HepG2 (cell line): ENCODE results near the gene DHH. TPM values are rescaled to one million over a fixed set of nuclear protein-coding genes. Genes with fewer than 3 reads are reported as not detected.
"Not testable (repeated sequence)": the region's sequence is repeated elsewhere in the genome, so short reads cannot be mapped to it uniquely, and the experiment has no call there.

ENCODE experiments used
- ATAC-seq: fragments of 200-7000 bp; cut with Tn5 transposase; 3 replicates; pipeline ENCODE4 v1.9.1; 2020; ENCODE audit warnings: mild to moderate bottlenecking, moderate library complexity
- BruUV-seq: library from RNA; stranded (reverse); fragments of 400-500 nt; replicated peaks from 2 replicates; lab custom pipeline; 2021; lab: Mats Ljungman, UMichigan
- CTCF ChIA-PET: fragments of 300-600 bp; formaldehyde crosslinking; extraction: SDS; loops from one replicate; lab custom pipeline; 2021; ENCODE audit warnings: low total read pairs, inconsistent platforms, low intra/inter-chr PET ratio; lab: Yijun Ruan, JAX
- POLR2A ChIA-PET: fragments of 350-600 bp; sonication (Branson Sonifier 250); formaldehyde crosslinking; loops from one replicate; lab custom pipeline; 2020; ENCODE audit warnings: antibody characterized with exemption, inconsistent platforms; lab: Yijun Ruan, JAX
- DNase-seq: peaks from one replicate; pipeline ENCODE4 v3.0.0-alpha.2; 2015; ENCODE audit warnings: low spot score
- FAIRE-seq: peaks from 3 replicates; lab custom pipeline; 2011; peaks lifted over from hg19 to GRCh38; lab: Jason Lieb, UNC
- H2AFZ ChIP-seq: one replicate; pipeline ENCODE4 v1.6.1; 2011; ENCODE audit warnings: low read length, inconsistent platforms
- H3K27ac ChIP-seq: fragments of 300-600 bp; 3 replicates; pipeline ENCODE4 v1.8.0; 2011; ENCODE audit warnings: mixed run types, mild to moderate bottlenecking, mixed read lengths, low read length, inconsistent platforms; ENCODE audit not compliant: insufficient read depth; ENCODE audit errors: extremely low read length
- H3K27me3 ChIP-seq, 2 experiments: fragments of 200-600 bp in 1 of 2; 2 replicates in 1 of 2; 3 replicates in 1 of 2; pipeline versions ENCODE4 v1.6.0 to v1.8.0; 2011; ENCODE audit warnings: low read length in 2 of 2, mild to moderate bottlenecking in 2 of 2, moderate library complexity in 2 of 2, inconsistent platforms in 1 of 2; ENCODE audit not compliant: insufficient read depth in 2 of 2, control insufficient read depth in 1 of 2
- H3K36me3 ChIP-seq, 2 experiments: fragments of 200-600 bp in 1 of 2; replicated peaks in 1 of 2; 2 replicates in 1 of 2; 3 replicates in 1 of 2; pipeline versions ENCODE4 v1.5.1 to v1.8.0; 2011; ENCODE audit warnings: low read length in 2 of 2, inconsistent platforms in 1 of 2; ENCODE audit not compliant: insufficient read depth in 2 of 2, control insufficient read depth in 1 of 2
- H3K4me1 ChIP-seq: 2 replicates; pipeline ENCODE4 v1.5.1; 2012; ENCODE audit warnings: low read length, inconsistent platforms; ENCODE audit not compliant: insufficient read depth
- H3K4me2 ChIP-seq: 2 replicates; pipeline ENCODE4 v1.6.0; 2011; ENCODE audit warnings: low read depth, low read length, inconsistent platforms
- H3K4me3 ChIP-seq, 3 experiments: fragments of 200-600 bp in 1 of 3; sonication (generic), shearing (Covaris generic) in 1 of 3; replicated peaks in 1 of 3; 2 replicates each; pipeline ENCODE4 v1.5.1; 2011 to 2016; ENCODE audit warnings: low read length in 3 of 3, inconsistent platforms in 2 of 3, low read depth in 2 of 3, mild to moderate bottlenecking in 2 of 3, control low read depth in 1 of 3, mixed read lengths in 1 of 3; ENCODE audit not compliant: insufficient read depth in 1 of 3
- H3K79me2 ChIP-seq: one replicate; pipeline ENCODE4 v1.6.1; 2011; ENCODE audit warnings: low read length, inconsistent platforms; ENCODE audit not compliant: insufficient read depth
- H3K9ac ChIP-seq: 2 replicates; pipeline ENCODE4 v1.6.0; 2011; ENCODE audit warnings: mild to moderate bottlenecking, low read depth, low read length, inconsistent platforms; ENCODE audit not compliant: insufficient read depth
- H3K9me3 ChIP-seq: 2 replicates; pipeline ENCODE4 v1.5.1; 2012; ENCODE audit warnings: mild to moderate bottlenecking, low read length
- H4K20me1 ChIP-seq: 2 replicates; pipeline ENCODE4 v1.6.0; 2011; ENCODE audit warnings: inconsistent platforms, mild to moderate bottlenecking, low read length, moderate library complexity; ENCODE audit not compliant: insufficient read depth
- WGBS: methylation state at CpG from one replicate; pipeline ENCODE4 v1.1.6; 2017; ENCODE audit warnings: low lambda C conversion rate; 5-methylcytosine and 5-hydroxymethylcytosine counted together
- in situ Hi-C: cut with HindIII; loops from 2 replicates; pipeline ENCODE4 v1.10.0; 2017; ENCODE audit warnings: low pct_unique_long_range_greater_than_20kb; ENCODE audit not compliant: extremely low pct_ligation_motif_present
- intact Hi-C: fragments of 100-400 bp; cut with micrococcal nuclease; formaldehyde crosslinking; loops from one replicate; pipeline ENCODE4 v1.10.0; 2022; ENCODE audit not compliant: unreplicated experiment
- polyA plus RNA-seq, 8 experiments: library from polyadenylated mRNA; depleted of rRNA in 3 of 8; stranded (reverse) in 7 of 8; unstranded in 1 of 8; fragments of >200 nt; fragmentation: Illumina TruSeq in 4 of 8; extraction: Trizol in 4 of 8; gene quantifications; 2 replicates each; pipeline versions ENCODE4 v1.2.1 to v1.2.3, GENCODE V29; 2011 to 2016; ENCODE audit warnings: low read depth in 4 of 8, missing spikeins in 1 of 8, mixed read lengths in 1 of 8; ENCODE audit not compliant: insufficient read depth in 1 of 8
- total RNA-seq, 5 experiments: library from RNA; depleted of rRNA; stranded (reverse); fragments of >200 nt; fragmentation: Illumina TruSeq; extraction: Trizol; gene quantifications; 2 replicates each; pipeline ENCODE4 v1.2.3, GENCODE V29; 2016; ENCODE audit warnings: low read depth in 1 of 5
- TF ChIP-seq, protein P1 (sequence below): sonication (generic); formaldehyde crosslinking; IDR thresholded peaks from 2 replicates; pipeline ENCODE4 v1.9.0; 2021; ENCODE audit warnings: mild to moderate bottlenecking, missing genetic modification reagents

The DHH gene
- total and polyA plus RNA-seq, 2 of the 13 experiments (the other 11 are each of a cell fraction or from before 2014, with no cell fraction given), result not detected

DNA sequence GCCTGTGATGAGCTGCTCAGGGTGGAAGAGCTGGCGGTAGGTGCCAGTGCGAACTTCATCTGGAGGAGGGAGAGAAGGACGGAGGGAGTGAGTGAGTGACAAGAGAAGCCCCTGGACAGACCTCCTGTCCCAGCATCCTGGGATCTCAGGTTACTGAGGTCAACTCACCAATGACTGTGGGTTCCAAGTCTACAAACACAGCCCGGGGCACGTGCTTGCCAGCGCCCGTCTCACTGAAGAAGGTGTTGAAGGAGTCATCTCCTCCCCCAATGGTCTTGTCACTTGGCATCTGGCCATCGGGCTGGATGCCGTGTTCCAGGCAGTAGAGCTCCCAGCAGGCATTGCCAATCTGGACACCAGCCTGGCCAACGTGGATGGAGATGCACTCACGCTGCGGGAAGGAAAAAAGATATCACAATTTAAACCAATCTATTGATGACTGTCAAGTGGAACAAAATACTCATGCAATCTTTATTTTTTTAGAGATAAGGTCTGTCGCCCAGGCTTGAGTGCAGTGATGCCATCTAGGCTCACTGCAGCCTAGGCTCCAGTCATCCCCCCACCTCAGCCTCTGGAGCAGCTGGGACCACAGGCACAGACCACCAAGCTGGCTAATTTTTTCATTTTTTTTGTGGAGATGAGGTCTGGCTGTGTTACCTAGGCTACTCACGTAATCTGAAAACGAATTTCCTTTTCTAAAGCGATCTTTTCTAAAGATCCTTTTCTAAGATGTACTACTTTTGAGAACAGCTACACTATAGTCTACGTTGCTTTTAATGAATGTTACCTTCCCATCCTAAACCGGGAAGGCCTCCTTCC is 34.9 kb upstream of the DHH start (continued):
- TF ChIP-seq, protein P1, sequence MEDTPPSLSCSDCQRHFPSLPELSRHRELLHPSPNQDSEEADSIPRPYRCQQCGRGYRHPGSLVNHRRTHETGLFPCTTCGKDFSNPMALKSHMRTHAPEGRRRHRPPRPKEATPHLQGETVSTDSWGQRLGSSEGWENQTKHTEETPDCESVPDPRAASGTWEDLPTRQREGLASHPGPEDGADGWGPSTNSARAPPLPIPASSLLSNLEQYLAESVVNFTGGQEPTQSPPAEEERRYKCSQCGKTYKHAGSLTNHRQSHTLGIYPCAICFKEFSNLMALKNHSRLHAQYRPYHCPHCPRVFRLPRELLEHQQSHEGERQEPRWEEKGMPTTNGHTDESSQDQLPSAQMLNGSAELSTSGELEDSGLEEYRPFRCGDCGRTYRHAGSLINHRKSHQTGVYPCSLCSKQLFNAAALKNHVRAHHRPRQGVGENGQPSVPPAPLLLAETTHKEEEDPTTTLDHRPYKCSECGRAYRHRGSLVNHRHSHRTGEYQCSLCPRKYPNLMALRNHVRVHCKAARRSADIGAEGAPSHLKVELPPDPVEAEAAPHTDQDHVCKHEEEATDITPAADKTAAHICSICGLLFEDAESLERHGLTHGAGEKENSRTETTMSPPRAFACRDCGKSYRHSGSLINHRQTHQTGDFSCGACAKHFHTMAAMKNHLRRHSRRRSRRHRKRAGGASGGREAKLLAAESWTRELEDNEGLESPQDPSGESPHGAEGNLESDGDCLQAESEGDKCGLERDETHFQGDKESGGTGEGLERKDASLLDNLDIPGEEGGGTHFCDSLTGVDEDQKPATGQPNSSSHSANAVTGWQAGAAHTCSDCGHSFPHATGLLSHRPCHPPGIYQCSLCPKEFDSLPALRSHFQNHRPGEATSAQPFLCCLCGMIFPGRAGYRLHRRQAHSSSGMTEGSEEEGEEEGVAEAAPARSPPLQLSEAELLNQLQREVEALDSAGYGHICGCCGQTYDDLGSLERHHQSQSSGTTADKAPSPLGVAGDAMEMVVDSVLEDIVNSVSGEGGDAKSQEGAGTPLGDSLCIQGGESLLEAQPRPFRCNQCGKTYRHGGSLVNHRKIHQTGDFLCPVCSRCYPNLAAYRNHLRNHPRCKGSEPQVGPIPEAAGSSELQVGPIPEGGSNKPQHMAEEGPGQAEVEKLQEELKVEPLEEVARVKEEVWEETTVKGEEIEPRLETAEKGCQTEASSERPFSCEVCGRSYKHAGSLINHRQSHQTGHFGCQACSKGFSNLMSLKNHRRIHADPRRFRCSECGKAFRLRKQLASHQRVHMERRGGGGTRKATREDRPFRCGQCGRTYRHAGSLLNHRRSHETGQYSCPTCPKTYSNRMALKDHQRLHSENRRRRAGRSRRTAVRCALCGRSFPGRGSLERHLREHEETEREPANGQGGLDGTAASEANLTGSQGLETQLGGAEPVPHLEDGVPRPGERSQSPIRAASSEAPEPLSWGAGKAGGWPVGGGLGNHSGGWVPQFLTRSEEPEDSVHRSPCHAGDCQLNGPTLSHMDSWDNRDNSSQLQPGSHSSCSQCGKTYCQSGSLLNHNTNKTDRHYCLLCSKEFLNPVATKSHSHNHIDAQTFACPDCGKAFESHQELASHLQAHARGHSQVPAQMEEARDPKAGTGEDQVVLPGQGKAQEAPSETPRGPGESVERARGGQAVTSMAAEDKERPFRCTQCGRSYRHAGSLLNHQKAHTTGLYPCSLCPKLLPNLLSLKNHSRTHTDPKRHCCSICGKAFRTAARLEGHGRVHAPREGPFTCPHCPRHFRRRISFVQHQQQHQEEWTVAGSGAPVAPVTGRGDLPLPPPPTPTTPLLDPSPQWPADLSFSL (CRISPR knock-in tag), result 0 out of 2 replicates have a peak, but pooled peaks have one; percentile 12

DNA sequence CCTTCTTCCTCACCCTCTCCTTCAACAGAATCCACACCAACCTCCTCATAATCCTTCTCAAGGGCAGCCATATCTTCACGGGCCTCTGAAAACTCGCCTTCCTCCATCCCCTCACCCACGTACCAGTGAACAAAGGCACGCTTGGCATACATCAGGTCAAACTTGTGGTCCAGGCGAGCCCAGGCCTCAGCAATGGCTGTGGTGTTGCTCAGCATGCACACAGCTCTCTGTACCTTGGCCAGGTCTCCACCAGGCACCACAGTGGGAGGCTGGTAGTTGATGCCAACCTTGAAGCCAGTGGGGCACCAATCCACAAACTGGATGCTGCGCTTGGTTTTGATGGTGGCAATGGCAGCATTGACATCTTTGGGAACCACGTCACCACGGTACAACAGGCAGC is 33.4 kb upstream of the DHH start:
- H3K9ac ChIP-seq, POLR2A ChIA-PET, H2AFZ ChIP-seq, BruUV-seq, in situ Hi-C loops, FAIRE-seq, H3K27me3 ChIP-seq, H3K9me3 ChIP-seq, H3K27ac ChIP-seq, ATAC-seq, CTCF ChIA-PET, H3K4me2 ChIP-seq, DNase-seq, H3K4me3 ChIP-seq: not testable (repeated sequence)
- intact Hi-C loops, result loop anchor here (10.0 kb wide), 1 partner anchor 1897 kb away; the partner anchor contains the start of gene SLC11A2
- Histone ChIP-seq H3K79me2 (peaks cover 19% of the 10 kb centered on the region), H3K4me1 (peaks cover 33% of the 10 kb centered on the region), H3K36me3 (peaks cover 7 to 23% of the 10 kb centered on the region in 2 experiments), H4K20me1 (peaks cover 17% of the 10 kb centered on the region)
- WGBS, result 100% methylated on average over 5 of the region's 8 CpGs
